IPS-15b (cell line): Measurements from ENCODE around the gene CSNK1A1.
"Not testable (repeated sequence)": the region's sequence is repeated elsewhere in the genome, so short reads cannot be mapped to it uniquely, and the experiment has no call there.

Experiments used
- H3K27me3 ChIP-seq: one replicate; pipeline ENCODE4 v1.6.1; 2013; ENCODE audit warnings: low read length; ENCODE audit not compliant: control insufficient read depth, insufficient read depth
- H3K36me3 ChIP-seq: one replicate; pipeline ENCODE4 v1.6.1; 2013; ENCODE audit warnings: low read length; ENCODE audit not compliant: control insufficient read depth, insufficient read depth
- H3K4me1 ChIP-seq: one replicate; pipeline ENCODE4 v1.6.1; 2013; ENCODE audit warnings: mild to moderate bottlenecking, low read length; ENCODE audit not compliant: control insufficient read depth, insufficient read depth
- H3K4me3 ChIP-seq: one replicate; pipeline ENCODE4 v1.5.1; 2013; ENCODE audit warnings: low read depth, low read length
- H3K9ac ChIP-seq: one replicate; pipeline ENCODE4 v1.6.1; 2013; ENCODE audit warnings: low read depth, mild to moderate bottlenecking, low read length
- H3K9me3 ChIP-seq: one replicate; pipeline ENCODE4 v1.6.1; 2013; ENCODE audit warnings: mild to moderate bottlenecking, low read length; ENCODE audit not compliant: control insufficient read depth, insufficient read depth

CSNK1A1 gene

GRCh38 chr5:149545327-149545726 lies 5.9 kb downstream of the CSNK1A1 start:
- Histone ChIP-seq H3K9ac (no peak overlapping the region), H3K27me3 (no peaks in the 10 kb centered on the region), H3K9me3 (no peaks in the 10 kb centered on the region), H3K4me1 (peaks cover 9% of the 10 kb centered on the region), H3K4me3 (no peak overlapping the region), H3K36me3 (peaks cover 15% of the 10 kb centered on the region)

GRCh38 chr5:149544028-149544420 lies 7.2 kb downstream of the CSNK1A1 start:
- Histone ChIP-seq H3K9ac (no peak overlapping the region), H3K4me3 (no peak overlapping the region), H3K4me1 (peaks cover 9% of the 10 kb centered on the region), H3K9me3 (no peaks in the 10 kb centered on the region), H3K36me3 (peaks cover 15% of the 10 kb centered on the region), H3K27me3 (no peaks in the 10 kb centered on the region)

GRCh38 chr5:149543361-149544027 lies 7.7 kb downstream of the CSNK1A1 start:
- Histone ChIP-seq H3K4me3 (no peak overlapping the region), H3K9ac (no peak overlapping the region), H3K9me3 (no peaks in the 10 kb centered on the region), H3K36me3 (peaks cover 12% of the 10 kb centered on the region), H3K4me1 (peaks cover 9% of the 10 kb centered on the region), H3K27me3 (no peaks in the 10 kb centered on the region)

- Histone ChIP-seq H3K4me1 (peaks cover 4% of the 10 kb centered on the region), H3K4me3 (no peak overlapping the region), H3K9me3 (no peaks in the 10 kb centered on the region), H3K9ac (no peak overlapping the region), H3K27me3 (no peaks in the 10 kb centered on the region), H3K36me3 (peaks cover 10% of the 10 kb centered on the region)
Observed at GRCh38 chr5:149541893-149542292, 9.3 kb downstream of the CSNK1A1 start.

- no peak overlapping the region for H3K9ac ChIP-seq
- H3K9me3 ChIP-seq: no peaks in the 10 kb centered on the region
- peaks cover 4% of the 10 kb centered on the region for H3K36me3 ChIP-seq
- no peaks in the 10 kb centered on the region for H3K27me3 ChIP-seq
- H3K4me3 ChIP-seq: no peak overlapping the region
- peaks cover 3% of the 10 kb centered on the region for H3K4me1 ChIP-seq
Observed at GRCh38 chr5:149540089-149540488, 11.2 kb downstream of the CSNK1A1 start.

GRCh38 chr5:149537374-149537975 lies 13.8 kb downstream of the CSNK1A1 start:
- H3K27me3 ChIP-seq: no peaks in the 10 kb centered on the region
- H3K4me1 ChIP-seq: no peaks in the 10 kb centered on the region
- peaks cover 3% of the 10 kb centered on the region for H3K36me3 ChIP-seq

GRCh38 chr5:149535787-149536186 lies 15.5 kb downstream of the CSNK1A1 start:
- H3K27me3 ChIP-seq, H3K9me3 ChIP-seq, H3K36me3 ChIP-seq, H3K4me3 ChIP-seq, H3K9ac ChIP-seq, H3K4me1 ChIP-seq: not testable (repeated sequence)

More at GRCh38 chr5:149537374-149537975, 13.8 kb downstream of the CSNK1A1 start:
- Histone ChIP-seq H3K9me3 (no peaks in the 10 kb centered on the region), H3K9ac (no peak overlapping the region), H3K4me3 (no peak overlapping the region)

GRCh38 chr5:149532413-149532812 lies 18.8 kb downstream of the CSNK1A1 start:
- peaks cover 12% of the 10 kb centered on the region for H3K4me1 ChIP-seq
- H3K27me3 ChIP-seq: no peaks in the 10 kb centered on the region
- H3K9me3 ChIP-seq: no peaks in the 10 kb centered on the region
- no peak overlapping the region for H3K9ac ChIP-seq
- no peak overlapping the region for H3K4me3 ChIP-seq
- H3K36me3 ChIP-seq: no peaks in the 10 kb centered on the region

- H3K36me3 ChIP-seq: no peaks in the 10 kb centered on the region
Observed at GRCh38 chr5:149529463-149529862, 21.8 kb downstream of the CSNK1A1 start.

GRCh38 chr5:149528281-149529060 lies 22.8 kb downstream of the CSNK1A1 start:
- H3K27me3 ChIP-seq: no peaks in the 10 kb centered on the region
- peaks cover 12% of the 10 kb centered on the region for H3K4me1 ChIP-seq
- no peaks in the 10 kb centered on the region for H3K9me3 ChIP-seq
- H3K9ac ChIP-seq: no peak overlapping the region
- peaks cover 4% of the 10 kb centered on the region for H3K36me3 ChIP-seq
- no peak overlapping the region for H3K4me3 ChIP-seq

More at GRCh38 chr5:149529463-149529862, 21.8 kb downstream of the CSNK1A1 start:
- Histone ChIP-seq H3K9me3 (no peaks in the 10 kb centered on the region), H3K4me1 (peaks cover 12% of the 10 kb centered on the region), H3K9ac (no peak overlapping the region), H3K4me3 (no peak overlapping the region), H3K27me3 (no peaks in the 10 kb centered on the region)

- peaks cover 12% of the 10 kb centered on the region for H3K4me1 ChIP-seq
- no peaks in the 10 kb centered on the region for H3K27me3 ChIP-seq
Observed at GRCh38 chr5:149526845-149527590, 24.2 kb downstream of the CSNK1A1 start.

More at GRCh38 chr5:149526845-149527590, 24.2 kb downstream of the CSNK1A1 start:
- no peaks in the 10 kb centered on the region for H3K9me3 ChIP-seq
- no peak overlapping the region for H3K9ac ChIP-seq
- no peak overlapping the region for H3K4me3 ChIP-seq
- peaks cover 4% of the 10 kb centered on the region for H3K36me3 ChIP-seq
